Stimulated activated CD4-positive, alpha-beta T cell treated with anti-CD3 and anti-CD28 coated beads, Interleukin-2, amount 100 ng/mL, for 4 hours (primary cell): ENCODE data around the gene TRH.

ENCODE experiments used
- DNase-seq: peaks from one replicate; pipeline ENCODE4 v3.0.0-alpha.2; 2020; ENCODE audit warnings: low read depth

The TRH gene, protein sequence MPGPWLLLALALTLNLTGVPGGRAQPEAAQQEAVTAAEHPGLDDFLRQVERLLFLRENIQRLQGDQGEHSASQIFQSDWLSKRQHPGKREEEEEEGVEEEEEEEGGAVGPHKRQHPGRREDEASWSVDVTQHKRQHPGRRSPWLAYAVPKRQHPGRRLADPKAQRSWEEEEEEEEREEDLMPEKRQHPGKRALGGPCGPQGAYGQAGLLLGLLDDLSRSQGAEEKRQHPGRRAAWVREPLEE

DNA sequence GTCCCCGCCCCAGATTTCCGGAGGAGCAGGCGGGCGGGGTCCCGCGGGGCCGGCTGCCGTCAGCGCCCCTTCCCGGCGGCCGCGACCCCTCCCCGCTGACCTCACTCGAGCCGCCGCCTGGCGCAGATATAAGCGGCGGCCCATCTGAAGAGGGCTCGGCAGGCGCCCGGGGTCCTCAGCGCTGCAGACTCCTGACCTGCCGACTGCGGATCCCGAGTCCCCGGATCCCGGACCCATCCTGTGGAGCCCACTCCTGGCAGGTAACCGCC is at the start of gene TRH:
Gene TRH, plus strand, starts transcription at position 157 of the 269 bp plus-strand sequence. CDS start 1,097 bp downstream, outside the sequence.
- DNase-seq: no peak

DNA sequence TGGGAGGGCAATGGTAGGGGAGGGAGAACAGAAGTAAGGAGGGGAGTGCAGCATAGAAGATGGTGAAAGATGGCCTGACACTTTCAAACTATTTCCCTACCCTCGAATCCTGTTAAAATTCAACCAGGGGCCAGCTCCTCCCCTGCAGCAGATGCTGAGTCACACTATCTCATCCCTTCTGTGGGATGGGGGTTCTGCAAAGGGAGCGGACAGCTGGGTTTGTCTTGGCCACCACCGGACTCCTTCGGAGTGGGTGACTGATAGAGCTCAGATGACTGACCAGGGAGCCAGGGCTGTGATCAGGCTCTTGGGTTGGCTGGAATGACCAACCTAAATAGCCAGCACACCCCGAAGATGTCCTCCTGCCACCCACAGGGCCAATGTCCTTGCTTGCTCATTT is 47.4 kb upstream of the TRH start:
- DNase-seq: no peak

DNA sequence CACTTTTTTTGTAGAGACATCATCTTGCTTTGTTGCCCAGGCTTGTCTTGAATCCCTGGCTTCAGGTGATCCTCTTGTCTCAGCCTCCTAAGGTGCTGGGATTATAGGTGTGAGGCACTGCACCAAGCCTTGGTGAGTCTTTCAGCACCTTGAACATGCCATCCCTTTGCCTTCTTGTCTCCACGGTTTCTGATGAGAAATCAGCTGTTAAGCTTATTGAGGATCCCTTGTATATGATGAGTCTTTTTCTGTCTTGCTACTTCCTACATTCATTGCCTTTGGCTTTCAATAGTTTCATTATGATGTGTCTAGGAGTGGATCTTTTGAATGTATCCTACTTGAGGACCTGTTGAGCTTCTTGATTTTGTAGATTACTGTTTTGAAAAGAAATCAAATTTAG is 45.1 kb upstream of the TRH start:
- DNase-seq: no peak

DNA sequence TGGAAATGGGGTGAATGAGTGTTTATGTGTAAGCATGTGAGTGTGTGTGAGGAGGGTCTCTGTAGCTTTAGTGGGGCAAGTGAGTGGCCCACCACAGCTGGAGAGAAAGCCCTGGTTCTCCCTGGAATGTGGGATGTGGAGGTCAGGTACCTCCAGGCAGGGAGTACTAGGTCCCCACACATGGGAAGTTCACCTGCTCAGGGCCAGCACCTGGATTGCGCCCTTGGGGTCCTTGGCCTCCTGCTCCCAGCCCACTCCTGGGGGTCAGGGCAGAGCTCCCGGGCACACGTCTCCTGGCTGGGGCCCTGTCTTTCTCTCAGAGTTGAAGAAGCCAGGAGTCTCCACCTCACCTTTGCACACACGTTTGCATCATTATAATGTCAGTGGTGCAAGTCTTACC is 41.0 kb upstream of the TRH start:
- DNase-seq: no peak

DNA sequence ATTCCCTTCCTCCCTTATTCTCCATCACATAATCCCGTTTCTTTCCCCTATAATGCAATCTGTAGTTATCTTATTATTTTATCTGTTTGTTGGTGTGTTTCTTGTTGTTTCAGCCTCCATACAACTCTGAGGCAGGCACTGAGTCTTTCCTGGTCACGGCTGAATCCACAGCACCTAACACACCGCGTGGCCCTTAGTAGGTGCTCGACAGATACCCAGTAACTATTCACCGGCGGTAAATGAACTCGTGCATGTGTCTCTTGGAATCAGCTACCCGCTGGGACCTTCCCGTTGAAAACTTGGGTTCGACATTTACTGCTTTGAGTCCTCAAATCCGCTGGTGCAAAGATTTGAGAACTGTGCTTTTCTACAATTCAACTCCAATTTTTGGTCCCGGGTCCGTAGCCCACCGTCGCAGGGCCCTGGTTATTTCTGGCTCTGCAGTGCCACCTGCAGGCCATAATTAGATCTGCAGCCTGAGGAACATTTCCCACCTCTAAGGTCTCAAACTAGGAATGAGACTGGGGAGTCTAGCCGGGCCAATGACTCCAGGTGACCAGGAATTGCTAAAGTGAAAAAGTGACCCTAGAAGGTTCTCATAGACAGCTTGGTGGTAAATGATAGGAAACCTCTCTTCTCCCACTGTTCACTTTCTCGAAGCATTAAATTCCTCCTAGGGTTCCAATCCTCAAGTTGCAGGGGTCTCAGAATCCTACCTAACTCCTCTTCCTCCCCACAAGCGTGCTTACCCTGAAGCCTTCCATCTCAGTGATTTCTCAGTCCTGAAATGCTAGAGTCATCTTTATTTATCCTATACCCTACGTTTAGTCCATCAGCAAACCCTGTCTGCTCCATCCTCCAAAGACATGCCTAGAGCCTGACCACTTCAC is 40.0 kb upstream of the TRH start:
- DNase-seq: no peak

DNA sequence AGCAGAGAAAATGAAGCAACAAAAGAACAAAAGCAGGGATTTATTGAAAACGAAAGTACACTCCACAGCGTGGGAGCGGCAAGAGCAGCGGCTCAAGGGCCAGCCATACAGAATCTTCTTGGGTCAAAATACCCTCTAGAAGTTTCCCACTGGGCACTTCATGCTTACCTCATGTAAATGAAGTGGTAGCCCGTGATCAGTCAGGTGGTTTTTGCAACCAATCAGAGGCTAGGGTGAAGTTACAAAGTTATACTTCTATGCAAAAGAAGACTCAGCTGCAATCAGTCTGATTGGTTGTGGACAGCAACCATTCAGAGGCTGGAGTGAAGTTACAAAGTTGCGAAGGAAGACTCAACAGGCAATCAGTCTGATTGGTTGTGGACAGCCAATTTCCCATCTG is 37.8 kb upstream of the TRH start:
- no peak for DNase-seq

DNA sequence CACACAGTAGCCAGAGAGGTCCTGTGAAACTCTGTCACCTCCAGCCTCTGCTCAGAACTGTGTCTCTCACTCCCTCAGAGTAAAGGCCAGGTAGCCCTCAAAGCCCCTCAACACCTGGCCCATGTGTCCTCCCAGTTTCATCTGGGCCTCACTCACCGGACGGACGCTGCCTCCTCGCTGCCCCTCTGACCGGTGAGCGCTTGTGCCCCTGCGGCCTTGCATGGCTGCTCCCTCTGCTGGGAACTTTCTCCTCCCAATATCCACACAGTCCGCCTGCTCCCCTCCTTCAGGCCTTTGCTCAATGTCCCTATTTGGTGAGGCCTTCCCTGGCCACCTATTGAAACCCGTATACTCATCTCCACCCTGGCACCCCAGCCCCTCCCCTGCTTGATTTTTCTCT is 36.8 kb upstream of the TRH start:
- DNase-seq: no peak

DNA sequence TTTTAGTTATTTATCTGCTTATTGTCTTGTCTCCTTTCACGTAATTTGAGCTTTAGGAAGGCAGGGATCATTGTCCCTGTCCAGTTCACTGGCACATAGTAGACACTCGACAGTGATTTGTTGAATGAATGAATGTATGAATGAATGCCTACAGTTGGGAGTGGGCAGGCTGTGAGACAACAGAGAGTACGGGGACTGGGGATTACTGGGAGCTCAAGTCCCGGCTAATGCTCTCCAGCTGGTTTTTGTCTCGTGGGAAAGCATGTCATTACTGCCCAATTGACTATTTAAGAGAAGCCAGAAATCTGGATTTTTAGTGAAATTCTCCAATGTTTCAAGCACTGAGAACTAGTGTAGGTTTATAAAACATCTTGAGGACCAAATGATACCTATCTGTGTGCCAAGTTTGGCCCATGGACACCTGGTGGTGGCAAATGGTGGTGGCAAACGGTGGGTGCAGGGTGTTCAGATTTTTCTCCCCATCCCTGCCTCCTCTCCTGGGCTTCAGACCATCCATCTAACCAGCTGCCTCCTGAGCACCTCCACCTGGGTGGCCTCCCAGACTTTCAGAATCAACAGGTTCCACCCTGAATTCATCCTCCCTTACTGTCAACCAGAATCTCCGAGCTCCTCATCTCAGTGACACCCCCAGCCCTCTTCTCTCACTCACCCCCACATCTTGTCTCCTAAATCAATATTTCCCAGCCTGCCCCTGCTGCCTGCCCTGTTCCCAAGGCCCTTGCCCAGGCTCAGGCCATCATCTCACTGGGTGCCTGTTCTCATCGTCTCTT is 36.2 kb upstream of the TRH start:
- no peak for DNase-seq

DNA sequence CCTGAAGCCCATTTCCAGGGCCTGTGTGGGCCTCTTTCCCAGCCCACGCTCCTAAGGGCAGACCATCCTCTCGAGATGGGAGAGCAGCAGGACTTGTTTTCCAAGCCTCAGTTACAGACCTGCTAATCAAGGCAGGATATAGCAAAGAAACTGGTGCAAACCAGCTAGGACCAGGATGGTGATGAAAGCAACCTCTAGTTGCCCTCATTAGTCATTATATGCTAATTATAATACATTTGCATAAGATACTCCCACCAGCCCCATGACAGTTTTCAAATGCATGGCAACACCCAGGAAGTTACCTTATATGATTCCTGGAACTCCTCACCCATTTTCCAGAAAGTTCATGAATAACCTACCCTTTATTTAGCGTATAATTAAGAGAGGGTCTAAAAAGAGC is 34.4 kb upstream of the TRH start:
- DNase-seq: no peak

DNA sequence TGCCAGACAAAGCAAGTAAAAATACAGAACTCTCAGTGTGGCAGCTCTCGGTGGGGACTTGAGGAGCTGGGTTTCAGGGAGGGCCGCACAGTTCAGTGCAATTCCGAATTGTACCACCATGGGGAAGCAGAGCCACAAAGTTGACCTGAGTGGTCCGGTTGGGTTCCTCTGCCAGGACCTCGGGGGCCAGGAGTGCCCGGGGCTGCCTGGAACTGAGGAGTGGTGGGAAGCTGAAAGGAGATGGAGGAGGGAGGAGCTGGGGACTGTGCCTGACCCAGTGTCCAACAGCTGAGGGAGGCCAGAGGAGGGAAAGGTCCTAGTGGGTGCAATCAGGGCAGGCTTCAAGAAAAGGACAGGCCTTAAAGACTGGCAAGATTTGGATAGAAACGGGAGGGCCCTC is 32.2 kb upstream of the TRH start:
- DNase-seq: no peak

DNA sequence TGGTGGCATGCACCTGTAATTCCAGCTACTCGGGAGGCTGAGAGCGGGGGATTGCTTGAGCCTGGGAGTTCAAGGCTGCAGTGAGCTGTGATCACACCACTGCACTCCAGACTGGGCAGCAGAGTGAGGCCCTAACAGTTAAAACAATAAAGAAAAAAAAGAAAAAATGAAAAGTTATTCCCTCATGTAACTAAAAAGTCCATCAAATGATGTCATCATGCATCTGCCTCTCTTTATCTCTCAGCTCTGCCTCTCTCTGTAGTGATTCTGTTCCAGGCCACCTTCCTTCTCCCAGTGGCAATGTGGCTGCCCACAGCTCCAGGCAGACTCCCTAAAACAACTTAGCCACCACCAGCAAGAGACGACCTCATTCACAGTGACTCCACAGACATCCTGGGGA is 31.5 kb upstream of the TRH start:
- no peak for DNase-seq

DNA sequence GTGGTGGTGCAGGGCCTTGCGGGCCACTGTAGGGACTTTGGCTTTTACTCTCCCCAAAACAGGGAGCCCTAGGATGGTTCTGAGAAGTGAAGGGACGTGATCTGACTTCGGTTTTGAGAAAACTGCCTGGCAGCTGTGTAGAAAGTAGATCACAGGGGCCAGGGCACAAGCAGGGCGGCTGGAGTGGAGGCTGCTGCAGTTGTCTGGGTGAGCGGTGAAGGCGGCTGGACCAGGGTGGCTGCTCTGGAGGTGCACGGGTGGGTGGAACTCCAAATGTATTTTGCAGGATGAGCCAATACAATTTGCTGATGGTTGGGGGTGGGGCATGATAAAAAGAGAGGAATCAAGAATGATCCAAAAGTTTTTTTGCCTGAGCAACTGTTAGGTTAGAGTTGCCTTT is 29.8 kb upstream of the TRH start:
- no peak for DNase-seq

DNA sequence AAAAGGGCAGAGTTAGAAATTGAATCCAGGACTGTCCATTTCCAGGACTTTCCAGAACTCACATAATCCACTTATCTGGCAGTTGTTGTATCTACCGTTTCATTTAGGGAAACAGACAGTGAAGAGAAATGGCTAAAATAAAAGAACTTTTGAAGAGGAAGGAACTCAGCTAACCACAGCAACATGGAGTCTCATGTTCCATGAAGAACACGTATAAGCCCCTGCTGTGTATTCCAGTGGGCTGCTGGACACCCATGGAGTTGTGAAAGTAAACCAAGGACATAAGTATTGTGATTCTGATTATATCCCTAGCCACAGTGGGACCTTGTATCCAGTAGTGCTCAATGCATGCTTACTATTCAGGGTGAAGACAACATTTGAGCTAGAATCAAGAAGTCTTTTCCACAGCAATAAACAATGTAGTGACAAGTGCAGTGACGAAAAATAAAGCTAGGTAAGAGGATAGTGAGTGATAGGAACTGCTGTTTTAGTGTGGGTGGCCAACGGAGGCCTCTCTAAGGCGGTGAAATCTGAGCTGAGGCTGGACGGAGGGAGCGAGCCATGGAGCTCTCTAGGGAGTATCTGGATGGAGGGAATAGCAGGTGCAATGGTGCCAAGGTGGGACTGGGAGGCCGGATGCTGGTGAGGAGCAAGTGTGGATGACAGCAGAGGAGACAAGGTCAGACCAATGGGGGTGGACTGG is 26.8 kb upstream of the TRH start:
- no peak for DNase-seq

DNA sequence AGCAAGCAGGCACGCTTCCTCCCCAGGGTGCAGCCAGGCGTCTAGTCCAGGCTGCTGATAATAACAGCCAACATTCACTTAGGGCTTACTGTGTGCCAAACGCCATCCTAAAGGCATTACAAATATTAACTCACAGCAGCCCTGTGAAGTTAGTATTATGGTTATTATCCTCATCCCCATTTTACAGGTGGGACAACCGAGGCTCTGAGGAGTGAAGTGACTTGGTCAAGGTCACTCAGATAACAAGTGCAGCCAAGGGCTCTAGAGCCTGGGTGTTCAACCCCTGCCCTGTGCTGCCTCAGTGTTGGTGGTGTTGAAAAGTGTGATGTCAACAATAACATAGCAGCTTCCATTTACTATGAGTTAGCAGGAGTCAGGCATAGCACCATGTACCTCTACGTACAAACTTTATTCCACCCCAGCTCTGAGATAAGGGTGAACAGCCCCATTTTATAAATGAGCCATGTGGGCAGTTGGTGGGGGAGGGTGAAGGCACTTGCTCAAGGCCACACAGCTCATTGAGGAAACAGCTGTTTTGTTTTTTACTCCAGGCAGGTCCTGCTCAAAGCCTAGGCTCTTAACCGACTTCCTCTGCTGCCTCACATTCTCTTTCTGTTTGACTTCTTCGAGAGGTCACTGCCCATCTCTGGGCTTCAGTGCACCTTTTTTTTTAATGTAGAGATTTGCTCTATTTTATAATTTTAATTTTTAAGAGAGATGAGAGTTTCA is 24.0 kb upstream of the TRH start:
- no peak for DNase-seq

DNA sequence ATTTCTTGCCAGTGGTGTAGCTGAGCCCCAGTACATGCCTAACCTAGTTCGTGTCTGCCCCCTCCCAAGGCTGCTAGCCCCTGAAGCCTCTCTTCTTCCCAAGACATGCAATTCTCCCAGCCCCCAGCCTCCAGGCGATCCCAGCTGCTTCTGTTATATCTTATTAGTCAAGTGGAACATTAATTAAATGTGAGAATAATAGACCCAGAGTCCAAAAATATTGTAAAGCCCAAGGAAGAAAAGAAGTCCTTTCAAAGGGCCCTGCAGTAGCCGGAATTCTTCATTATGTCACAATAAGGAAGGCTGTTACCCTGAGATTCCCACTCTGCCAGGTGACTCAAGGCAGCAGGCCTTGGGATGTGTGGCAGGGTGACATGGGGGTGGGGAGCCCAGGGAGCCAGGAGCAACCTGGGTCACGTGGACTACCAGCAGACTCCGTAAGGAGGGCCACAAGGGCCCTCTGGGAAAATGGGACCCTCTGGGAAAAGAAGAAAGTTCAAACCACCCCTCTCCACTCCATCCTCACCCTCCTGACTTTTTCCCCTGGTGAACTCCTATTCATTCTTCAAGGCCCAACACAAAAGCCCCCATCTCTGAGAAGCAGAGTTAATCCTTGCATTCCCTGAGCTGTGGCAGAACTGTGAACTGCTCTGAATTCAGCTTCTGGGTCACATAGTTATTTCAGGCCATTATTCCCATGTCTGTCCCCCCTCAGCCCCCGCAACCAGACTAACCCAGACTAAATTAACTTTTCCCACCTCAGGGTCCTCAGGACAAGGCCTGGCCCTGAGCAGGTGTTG is 21.8 kb upstream of the TRH start:
- DNase-seq: no peak

DNA sequence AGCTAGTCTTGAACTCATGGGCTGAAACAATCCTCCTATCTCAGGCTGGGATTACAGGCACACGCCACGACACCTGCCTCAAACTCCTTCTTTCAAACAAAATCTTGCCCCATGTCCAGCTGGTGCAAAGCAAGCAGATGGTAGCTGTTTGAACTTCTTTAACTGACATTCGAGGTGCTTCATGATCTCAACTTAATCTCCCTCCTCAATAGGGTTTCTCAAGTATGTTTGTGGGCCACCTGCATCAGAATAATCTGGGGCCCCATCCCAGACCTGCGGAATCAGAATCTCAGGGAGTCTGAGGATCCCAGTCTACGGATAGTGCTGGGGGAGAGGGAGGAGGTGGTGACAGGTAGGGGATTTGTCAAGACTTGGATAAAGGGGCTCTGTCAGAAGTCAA is 20.9 kb upstream of the TRH start:
- no peak for DNase-seq

DNA sequence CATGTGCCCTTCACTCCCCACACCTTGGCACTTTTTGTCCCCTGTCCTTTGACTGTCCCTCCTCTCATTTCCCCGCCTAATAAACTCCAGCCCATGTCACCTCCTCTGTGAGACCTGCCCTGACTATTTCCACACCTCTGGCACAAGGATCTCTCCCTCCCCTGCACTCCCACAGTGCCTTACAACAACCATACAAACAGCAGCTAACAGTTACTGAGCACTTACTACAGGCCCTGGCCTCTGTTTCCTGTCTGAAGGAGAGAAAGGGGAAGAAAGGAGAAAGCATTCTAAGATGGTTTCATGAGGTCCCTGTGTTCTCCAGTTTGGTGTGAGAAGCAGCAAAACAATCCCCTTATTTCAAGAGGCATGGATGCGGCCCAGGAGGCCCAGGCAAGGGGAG is 20.0 kb upstream of the TRH start:
- DNase-seq: no peak

DNA sequence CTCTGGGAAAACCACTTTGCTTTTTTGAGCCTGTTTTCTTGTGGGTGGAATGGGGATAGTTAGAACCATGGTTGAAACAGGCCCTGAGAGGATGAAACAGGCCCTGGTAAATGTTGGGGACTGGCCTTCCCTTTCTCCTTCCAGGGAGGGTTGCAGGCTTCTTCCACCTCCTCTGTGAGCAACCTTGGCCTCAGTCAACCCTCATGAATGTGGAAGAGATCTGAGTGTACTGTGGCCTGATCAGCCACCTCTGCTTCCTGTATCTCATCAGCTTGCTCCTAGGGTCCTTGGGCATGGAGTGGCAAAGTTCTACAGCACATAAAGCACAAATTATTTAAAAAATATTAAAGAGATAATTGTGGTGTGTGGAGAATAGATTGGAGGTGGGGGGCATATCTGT is 17.6 kb upstream of the TRH start:
- DNase-seq: no peak

DNA sequence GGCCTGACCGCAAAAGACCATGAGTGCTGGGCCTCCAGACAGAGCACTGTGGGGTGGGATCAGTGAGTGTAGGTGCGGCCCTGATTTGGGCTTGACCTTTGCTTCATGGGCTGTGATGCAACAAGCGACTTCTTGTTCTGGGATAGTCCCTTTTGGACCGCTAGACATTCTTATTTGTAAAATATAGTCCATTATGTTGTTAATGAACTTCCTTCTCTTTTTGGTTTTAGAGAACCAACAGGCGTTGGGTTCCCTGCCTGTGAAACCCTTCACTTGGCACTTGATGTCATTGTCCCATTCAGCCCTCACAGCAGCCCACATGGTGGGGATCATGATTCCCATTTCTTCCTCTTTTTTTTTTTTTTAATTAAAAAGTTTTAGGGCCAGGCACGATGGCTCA is 15.8 kb upstream of the TRH start:
- no peak for DNase-seq

DNA sequence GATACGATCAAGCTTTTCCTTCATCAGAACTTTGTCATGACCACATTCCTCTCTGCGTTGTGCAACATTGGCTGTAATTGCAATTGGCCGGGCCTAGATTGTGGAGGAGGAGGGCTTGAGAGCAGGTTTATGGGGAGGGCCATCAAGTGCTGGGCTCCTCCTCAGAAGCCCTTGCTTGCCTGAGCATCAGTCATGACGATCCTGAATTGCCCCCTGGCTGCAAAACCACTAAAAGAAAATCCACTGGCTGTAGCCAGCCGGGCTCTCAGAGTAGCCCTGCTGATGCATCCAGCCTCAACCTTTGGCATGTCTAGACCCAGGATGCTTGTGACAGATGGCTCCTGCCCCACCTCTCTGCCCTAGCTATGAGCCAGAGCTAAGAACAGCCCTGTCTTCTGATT is 13.4 kb upstream of the TRH start:
- no peak for DNase-seq

DNA sequence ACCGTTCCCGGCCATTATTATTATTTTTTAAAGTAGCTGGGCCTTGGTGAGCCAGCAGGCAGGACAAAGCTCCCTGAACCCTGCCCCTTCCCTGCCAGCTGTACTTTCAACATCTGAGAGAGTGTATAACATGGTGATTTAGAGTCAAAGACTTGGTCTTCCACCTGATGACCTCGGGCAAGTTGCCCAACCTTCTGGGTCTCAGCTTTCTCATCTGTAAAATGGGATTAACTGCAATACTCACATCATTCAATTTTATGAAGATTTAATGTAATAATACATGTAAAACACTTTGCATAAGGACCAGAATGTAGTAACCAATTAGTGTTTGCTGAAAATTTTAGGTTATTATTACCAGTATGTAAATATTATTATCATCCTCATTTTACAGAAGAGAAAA is 11.9 kb upstream of the TRH start:
- DNase-seq: no peak
